Measurements from ENCODE around the gene MEPE. TPM values are rescaled to one million over a fixed set of nuclear protein-coding genes. Genes with fewer than 3 reads are reported as not detected.

MEPE gene
- total and polyA plus RNA-seq, 2 donors (not counting 1 experiment from before 2014, with no cell fraction given) = not detected

- no peak for DNase-seq
- H3K4me3 ChIP-seq (ENCODE audit: control extremely low read depth in 1 of 5, extremely low read depth in 1 of 5, insufficient read depth in 1 of 5, low read depth in 2 of 5, low read length in 4 of 5) = no peak overlapping the region
- TF ChIP-seq EZH2 (IDR thresholded peaks at IDR 0.05; ENCODE audit: borderline replicate concordance, insufficient read depth, low read depth, low read length, poor library complexity, severe bottlenecking) (no peak), CTCF (IDR thresholded peaks at IDR 0.05) (no peak)
- H3K4me1 Mint-ChIP-seq = no peaks in the 10 kb centered on the region
- no peaks in the 10 kb centered on the region for H3K9me3 Mint-ChIP-seq (ENCODE audit: insufficient read depth)
- H3K4me1 ChIP-seq (ENCODE audit: control insufficient read depth in 2 of 2, insufficient read depth in 2 of 2, low read length in 2 of 2) = no peaks in the 10 kb centered on the region
- 100% methylated on average over 1 of the region's 2 CpGs for WGBS (ENCODE audit: insufficient coverage)
- no peak overlapping the region for H3K27ac Mint-ChIP-seq
- intact Hi-C loops (cut with micrococcal nuclease) = loop anchor here (10.0 kb wide), 1 partner anchor 160 kb away; no protein-coding TSS in a partner anchor
- ChIA-PET CTCF (no interaction called here), POLR2A (no interaction called here)
- H3K9me3 ChIP-seq (ENCODE audit: control extremely low read depth in 1 of 3, control insufficient read depth in 2 of 3, insufficient read depth in 1 of 3, low read length in 2 of 3) = no peaks in the 10 kb centered on the region
- peaks cover 12% of the 10 kb centered on the region for H3K27me3 Mint-ChIP-seq
- H2AFZ ChIP-seq (ENCODE audit: insufficient read depth, low read depth, low read length, poor library complexity, severe bottlenecking) = no peak overlapping the region
- H3K27me3 ChIP-seq (replicated peaks in 1 of 4; ENCODE audit: control extremely low read depth in 1 of 4, control insufficient read depth in 3 of 4, insufficient read depth in 4 of 4, low read length in 3 of 4) = no peaks in the 10 kb centered on the region
- no peak overlapping the region for H3K27ac ChIP-seq (ENCODE audit: low read length in 2 of 2)
- H3K4me2 ChIP-seq (replicated peaks; ENCODE audit: low read depth, low read length, poor library complexity, severe bottlenecking) = no peak overlapping the region
- no peak overlapping the region for H3K4me3 Mint-ChIP-seq
- H4K20me1 ChIP-seq (ENCODE audit: control insufficient read depth, insufficient read depth, low read length, poor library complexity, severe bottlenecking) = no peaks in the 10 kb centered on the region
- no peak overlapping the region for H3K9ac ChIP-seq (ENCODE audit: low read length)
- no peaks in the 10 kb centered on the region for H3K36me3 ChIP-seq (replicated peaks in 1 of 2; ENCODE audit: control extremely low read depth in 1 of 2, control insufficient read depth in 1 of 2, extremely low read depth in 1 of 2, insufficient read depth in 2 of 2, low read length in 1 of 2)
- ATAC-seq (ENCODE audit: low read depth) = no peak
- H3K79me2 ChIP-seq (ENCODE audit: control insufficient read depth, insufficient read depth, low read length) = no peaks in the 10 kb centered on the region
Measured at GRCh38 chr4:87835197-87835596, 2.4 kb downstream of the MEPE start.

- CTCF ChIA-PET = no interaction called here
- no peak for ATAC-seq (ENCODE audit: low read depth)
- peaks cover 8% of the 10 kb centered on the region for H3K27me3 Mint-ChIP-seq
Measured at GRCh38 chr4:87835743-87836142, 3.0 kb downstream of the MEPE start.

More at GRCh38 chr4:87835743-87836142, 3.0 kb downstream of the MEPE start:
- Histone ChIP-seq H3K4me3 (ENCODE audit: control extremely low read depth in 1 of 5, extremely low read depth in 1 of 5, insufficient read depth in 1 of 5, low read depth in 2 of 5, low read length in 4 of 5) (no peak overlapping the region), H3K36me3 (replicated peaks in 1 of 2; ENCODE audit: control extremely low read depth in 1 of 2, control insufficient read depth in 1 of 2, extremely low read depth in 1 of 2, insufficient read depth in 2 of 2, low read length in 1 of 2) (no peaks in the 10 kb centered on the region), H3K9ac (ENCODE audit: low read length) (no peak overlapping the region), H3K27ac (ENCODE audit: low read length in 2 of 2) (no peak overlapping the region), H2AFZ (ENCODE audit: insufficient read depth, low read depth, low read length, poor library complexity, severe bottlenecking) (no peak overlapping the region), H3K27me3 (replicated peaks in 1 of 4; ENCODE audit: control extremely low read depth in 1 of 4, control insufficient read depth in 3 of 4, insufficient read depth in 4 of 4, low read length in 3 of 4) (no peaks in the 10 kb centered on the region), H3K9me3 (ENCODE audit: control extremely low read depth in 1 of 3, control insufficient read depth in 2 of 3, insufficient read depth in 1 of 3, low read length in 2 of 3) (no peaks in the 10 kb centered on the region), H4K20me1 (ENCODE audit: control insufficient read depth, insufficient read depth, low read length, poor library complexity, severe bottlenecking) (no peaks in the 10 kb centered on the region), H3K4me1 (ENCODE audit: control insufficient read depth in 2 of 2, insufficient read depth in 2 of 2, low read length in 2 of 2) (no peaks in the 10 kb centered on the region), H3K79me2 (ENCODE audit: control insufficient read depth, insufficient read depth, low read length) (no peaks in the 10 kb centered on the region), H3K4me2 (replicated peaks; ENCODE audit: low read depth, low read length, poor library complexity, severe bottlenecking) (no peak overlapping the region)
- POLR2A ChIA-PET = no interaction called here
- DNase-seq = no peak
- no peak overlapping the region for H3K4me3 Mint-ChIP-seq
- 100% methylated on average over 1 of the region's 2 CpGs for WGBS (ENCODE audit: insufficient coverage)
- no peaks in the 10 kb centered on the region for H3K4me1 Mint-ChIP-seq
- no peak for TF ChIP-seq EZH2 (IDR thresholded peaks at IDR 0.05; ENCODE audit: borderline replicate concordance, insufficient read depth, low read depth, low read length, poor library complexity, severe bottlenecking)
- TF ChIP-seq CTCF (IDR thresholded peaks at IDR 0.05) = no peak
- no peak overlapping the region for H3K27ac Mint-ChIP-seq
- no peaks in the 10 kb centered on the region for H3K9me3 Mint-ChIP-seq (ENCODE audit: insufficient read depth)
- intact Hi-C loops (cut with micrococcal nuclease) = loop anchor here (10.0 kb wide), 1 partner anchor 161 kb away; no protein-coding TSS in a partner anchor
